ENCODE measurements around the gene SPATA31C2.
"Not testable (repeated sequence)": the region's sequence is repeated elsewhere in the genome, so short reads cannot be mapped to it uniquely, and the experiment has no call there.

SPATA31C2 gene

GRCh38 chr9:88138375-88138774 is at the start of gene SPATA31C2:
Gene SPATA31C2 (minus strand): TSS chr9:88138475. CDS start chr9:88138446, 29 bp downstream.
- H3K9ac ChIP-seq (ENCODE audit: low read length); H3K36me3 ChIP-seq (ENCODE audit: control insufficient read depth, insufficient read depth, low read length): not testable (repeated sequence)

GRCh38 chr9:88187631-88188030 is 49.4 kb upstream of the SPATA31C2 start:
- Histone ChIP-seq H3K36me3 (ENCODE audit: control insufficient read depth, insufficient read depth, low read length) (no peaks in the 10 kb centered on the region), H3K4me1 (ENCODE audit: control insufficient read depth, insufficient read depth, low read length) (no peaks in the 10 kb centered on the region), H3K9ac (ENCODE audit: low read length) (no peak overlapping the region), H3K4me3 (ENCODE audit: low read length) (no peak overlapping the region), H3K27me3 (ENCODE audit: control insufficient read depth, insufficient read depth, low read length) (no peaks in the 10 kb centered on the region), H3K27ac (ENCODE audit: low read depth, low read length) (no peak overlapping the region)

More at GRCh38 chr9:88138375-88138774, at the start of gene SPATA31C2:
- not testable (repeated sequence) for H3K27me3 ChIP-seq (ENCODE audit: control insufficient read depth, insufficient read depth, low read length); H3K4me1 ChIP-seq (ENCODE audit: control insufficient read depth, insufficient read depth, low read length); H3K4me3 ChIP-seq (ENCODE audit: low read length); H3K27ac ChIP-seq (ENCODE audit: low read depth, low read length)

GRCh38 chr9:88186495-88187110 is 48.3 kb upstream of the SPATA31C2 start:
- no peaks in the 10 kb centered on the region for H3K36me3 ChIP-seq (ENCODE audit: control insufficient read depth, insufficient read depth, low read length)
- H3K27me3 ChIP-seq (ENCODE audit: control insufficient read depth, insufficient read depth, low read length) = no peaks in the 10 kb centered on the region
- H3K27ac ChIP-seq (ENCODE audit: low read depth, low read length) = no peak overlapping the region
- H3K9ac ChIP-seq (ENCODE audit: low read length) = no peak overlapping the region
- H3K4me1 ChIP-seq (ENCODE audit: control insufficient read depth, insufficient read depth, low read length) = no peaks in the 10 kb centered on the region
- no peak overlapping the region for H3K4me3 ChIP-seq (ENCODE audit: low read length)

GRCh38 chr9:88184976-88185375 is 46.7 kb upstream of the SPATA31C2 start:
- H3K4me1 ChIP-seq (ENCODE audit: control insufficient read depth, insufficient read depth, low read length) = no peaks in the 10 kb centered on the region
- no peaks in the 10 kb centered on the region for H3K27me3 ChIP-seq (ENCODE audit: control insufficient read depth, insufficient read depth, low read length)
- no peak overlapping the region for H3K27ac ChIP-seq (ENCODE audit: low read depth, low read length)
- H3K9ac ChIP-seq (ENCODE audit: low read length) = no peak overlapping the region
- H3K4me3 ChIP-seq (ENCODE audit: low read length) = no peak overlapping the region
- H3K36me3 ChIP-seq (ENCODE audit: control insufficient read depth, insufficient read depth, low read length) = no peaks in the 10 kb centered on the region

GRCh38 chr9:88183798-88184495 is 45.7 kb upstream of the SPATA31C2 start:
- no peak overlapping the region for H3K9ac ChIP-seq (ENCODE audit: low read length)
- H3K27me3 ChIP-seq (ENCODE audit: control insufficient read depth, insufficient read depth, low read length) = no peaks in the 10 kb centered on the region
- no peaks in the 10 kb centered on the region for H3K36me3 ChIP-seq (ENCODE audit: control insufficient read depth, insufficient read depth, low read length)
- H3K4me1 ChIP-seq (ENCODE audit: control insufficient read depth, insufficient read depth, low read length) = no peaks in the 10 kb centered on the region
- no peak overlapping the region for H3K27ac ChIP-seq (ENCODE audit: low read depth, low read length)
- no peak overlapping the region for H3K4me3 ChIP-seq (ENCODE audit: low read length)

GRCh38 chr9:88182501-88182900 is 44.2 kb upstream of the SPATA31C2 start:
- H3K9ac ChIP-seq (ENCODE audit: low read length) = no peak overlapping the region
- no peak overlapping the region for H3K4me3 ChIP-seq (ENCODE audit: low read length)
- no peak overlapping the region for H3K27ac ChIP-seq (ENCODE audit: low read depth, low read length)
- H3K36me3 ChIP-seq (ENCODE audit: control insufficient read depth, insufficient read depth, low read length) = no peaks in the 10 kb centered on the region
- no peaks in the 10 kb centered on the region for H3K27me3 ChIP-seq (ENCODE audit: control insufficient read depth, insufficient read depth, low read length)
- no peaks in the 10 kb centered on the region for H3K4me1 ChIP-seq (ENCODE audit: control insufficient read depth, insufficient read depth, low read length)

GRCh38 chr9:88180081-88180765 is 41.9 kb upstream of the SPATA31C2 start:
- H3K9ac ChIP-seq (ENCODE audit: low read length) = no peak overlapping the region
- H3K4me1 ChIP-seq (ENCODE audit: control insufficient read depth, insufficient read depth, low read length) = no peaks in the 10 kb centered on the region
- H3K27ac ChIP-seq (ENCODE audit: low read depth, low read length) = no peak overlapping the region
- no peaks in the 10 kb centered on the region for H3K36me3 ChIP-seq (ENCODE audit: control insufficient read depth, insufficient read depth, low read length)
- no peaks in the 10 kb centered on the region for H3K27me3 ChIP-seq (ENCODE audit: control insufficient read depth, insufficient read depth, low read length)
- no peak overlapping the region for H3K4me3 ChIP-seq (ENCODE audit: low read length)

- no peak overlapping the region for H3K27ac ChIP-seq (ENCODE audit: low read depth, low read length)
- no peaks in the 10 kb centered on the region for H3K36me3 ChIP-seq (ENCODE audit: control insufficient read depth, insufficient read depth, low read length)
- H3K27me3 ChIP-seq (ENCODE audit: control insufficient read depth, insufficient read depth, low read length) = no peaks in the 10 kb centered on the region
- no peak overlapping the region for H3K9ac ChIP-seq (ENCODE audit: low read length)
- H3K4me3 ChIP-seq (ENCODE audit: low read length) = peak overlapping the region; percentile 20
- no peaks in the 10 kb centered on the region for H3K4me1 ChIP-seq (ENCODE audit: control insufficient read depth, insufficient read depth, low read length)
Observed at GRCh38 chr9:88179062-88179521, 40.8 kb upstream of the SPATA31C2 start.

GRCh38 chr9:88178641-88179040 is 40.4 kb upstream of the SPATA31C2 start:
- Histone ChIP-seq H3K9ac (ENCODE audit: low read length) (no peak overlapping the region), H3K4me3 (ENCODE audit: low read length) (peak overlapping the region; percentile 20), H3K36me3 (ENCODE audit: control insufficient read depth, insufficient read depth, low read length) (no peaks in the 10 kb centered on the region), H3K27me3 (ENCODE audit: control insufficient read depth, insufficient read depth, low read length) (no peaks in the 10 kb centered on the region), H3K4me1 (ENCODE audit: control insufficient read depth, insufficient read depth, low read length) (no peaks in the 10 kb centered on the region), H3K27ac (ENCODE audit: low read depth, low read length) (no peak overlapping the region)

GRCh38 chr9:88177371-88177770 is 39.1 kb upstream of the SPATA31C2 start:
- Histone ChIP-seq H3K4me3 (ENCODE audit: low read length) (no peak overlapping the region), H3K36me3 (ENCODE audit: control insufficient read depth, insufficient read depth, low read length) (no peaks in the 10 kb centered on the region), H3K27ac (ENCODE audit: low read depth, low read length) (no peak overlapping the region), H3K27me3 (ENCODE audit: control insufficient read depth, insufficient read depth, low read length) (no peaks in the 10 kb centered on the region), H3K9ac (ENCODE audit: low read length) (no peak overlapping the region), H3K4me1 (ENCODE audit: control insufficient read depth, insufficient read depth, low read length) (no peaks in the 10 kb centered on the region)

GRCh38 chr9:88174324-88174723 is 36.0 kb upstream of the SPATA31C2 start:
- Histone ChIP-seq H3K4me3 (ENCODE audit: low read length) (no peak overlapping the region), H3K27ac (ENCODE audit: low read depth, low read length) (no peak overlapping the region)

GRCh38 chr9:88173378-88173999 is 35.2 kb upstream of the SPATA31C2 start:
- Histone ChIP-seq H3K9ac (ENCODE audit: low read length) (no peak overlapping the region), H3K27me3 (ENCODE audit: control insufficient read depth, insufficient read depth, low read length) (no peaks in the 10 kb centered on the region), H3K27ac (ENCODE audit: low read depth, low read length) (no peak overlapping the region), H3K36me3 (ENCODE audit: control insufficient read depth, insufficient read depth, low read length) (no peaks in the 10 kb centered on the region), H3K4me1 (ENCODE audit: control insufficient read depth, insufficient read depth, low read length) (no peaks in the 10 kb centered on the region), H3K4me3 (ENCODE audit: low read length) (no peak overlapping the region)

More at GRCh38 chr9:88174324-88174723, 36.0 kb upstream of the SPATA31C2 start:
- Histone ChIP-seq H3K36me3 (ENCODE audit: control insufficient read depth, insufficient read depth, low read length) (no peaks in the 10 kb centered on the region), H3K9ac (ENCODE audit: low read length) (no peak overlapping the region), H3K27me3 (ENCODE audit: control insufficient read depth, insufficient read depth, low read length) (no peaks in the 10 kb centered on the region), H3K4me1 (ENCODE audit: control insufficient read depth, insufficient read depth, low read length) (no peaks in the 10 kb centered on the region)

Data from rectal smooth muscle tissue (tissue), 1 donor.